HG03354 (cell line): Measurements from ENCODE around the gene HARBI1.
"Not testable (repeated sequence)": the region's sequence is repeated elsewhere in the genome, so short reads cannot be mapped to it uniquely, and the experiment has no call there.

Experiments
- ATAC-seq: cut with Tn5 transposase; IDR thresholded peaks from one replicate; pipeline ENCODE4 v1.9.1; 2021; ENCODE audit warnings: mild to moderate bottlenecking; ENCODE audit not compliant: unreplicated experiment, poor library complexity, severe bottlenecking

Gene HARBI1

GRCh38 chr11:46599340-46600193 is 17.5 kb downstream of the HARBI1 start:
- ATAC-seq, result no peak

- ATAC-seq, result no peak
Observed at GRCh38 chr11:46597609-46598219, 19.3 kb downstream of the HARBI1 start.

GRCh38 chr11:46597155-46597554 is 19.9 kb downstream of the HARBI1 start:
- no peak for ATAC-seq

DNA sequence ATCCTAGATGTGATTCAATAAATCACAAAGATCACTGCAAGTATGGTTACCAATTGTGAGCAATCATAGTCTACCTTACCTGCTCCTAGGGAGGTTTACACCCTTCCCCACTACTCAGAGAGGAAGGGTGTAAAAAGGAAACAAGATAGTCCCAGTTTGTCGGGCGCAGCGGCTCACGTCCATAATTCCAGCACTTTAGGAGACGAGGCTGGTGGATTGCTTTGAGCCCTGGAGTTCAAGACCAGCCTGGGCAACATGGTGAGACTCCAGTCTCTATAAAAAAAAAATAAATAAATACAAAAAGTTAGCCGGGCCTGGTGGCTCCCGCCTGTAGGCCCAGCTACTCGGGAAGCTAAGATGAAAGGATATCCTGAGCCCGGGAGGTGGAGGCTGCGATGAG is 22.2 kb downstream of the HARBI1 start:
- no peak for ATAC-seq

DNA sequence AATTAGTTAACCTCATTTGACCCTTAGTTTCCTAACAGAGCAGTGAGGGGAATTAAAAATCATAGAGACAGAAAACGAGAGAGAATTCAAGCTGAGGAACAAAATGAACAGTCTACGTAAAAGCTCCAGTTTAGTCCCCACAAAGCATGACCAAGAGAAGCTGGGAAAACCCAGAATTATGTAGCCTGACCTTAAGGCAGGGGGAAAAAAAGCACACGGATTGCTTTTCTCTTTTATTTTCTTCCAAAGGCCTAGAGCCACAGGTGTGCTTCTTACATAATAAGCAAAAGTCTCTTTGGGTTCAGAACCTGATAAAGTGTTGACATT is 22.7 kb downstream of the HARBI1 start:
- ATAC-seq, result no peak

DNA sequence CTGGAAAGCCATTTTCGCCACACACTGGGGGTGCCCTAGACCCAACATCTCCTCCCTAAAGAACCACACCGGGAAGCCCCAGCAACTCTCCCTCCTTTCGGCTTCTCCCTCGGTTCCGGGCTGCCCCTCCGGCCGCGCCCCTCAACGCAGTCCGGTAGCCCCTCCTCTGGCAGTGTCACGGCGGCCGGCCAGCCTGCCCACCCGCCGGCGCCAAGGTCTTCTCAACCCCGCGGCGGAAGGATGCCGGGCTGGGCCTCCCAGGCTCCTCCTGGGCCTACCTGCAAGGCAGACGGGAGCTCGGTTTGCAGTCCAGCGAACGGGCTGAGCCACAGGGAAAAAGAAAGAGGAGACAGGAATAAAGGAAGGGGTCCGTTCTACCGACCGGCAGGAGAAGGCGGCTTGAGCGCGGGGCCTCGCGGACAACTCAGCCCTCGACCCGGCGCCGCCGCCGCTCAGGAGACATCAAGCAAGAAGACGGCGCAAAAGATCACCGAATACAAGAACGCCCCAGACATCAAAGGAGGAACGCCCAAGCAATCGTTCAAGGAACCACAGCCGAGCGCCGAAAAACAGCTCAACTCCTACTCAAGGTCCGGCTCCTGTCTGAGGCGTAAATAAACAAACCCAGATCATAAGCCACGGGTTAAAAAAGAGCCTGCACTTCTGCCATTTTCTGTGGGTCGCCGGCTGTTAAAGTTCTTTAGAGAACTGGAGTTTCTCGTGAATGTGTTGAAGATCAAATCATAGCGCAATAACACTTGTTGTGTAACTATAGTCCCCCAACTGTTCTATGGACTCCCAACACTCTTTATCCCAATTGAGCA is 23.3 kb downstream of the HARBI1 start, which contains the start of gene AMBRA1:
Gene AMBRA1, minus strand, starts transcription at position 474 of the 824 bp plus-strand sequence. CDS start 45,643 bp downstream, outside the sequence.
- ATAC-seq, result peak; percentile 84

- no peak for ATAC-seq
Observed at GRCh38 chr11:46590740-46591605, 26.1 kb downstream of the HARBI1 start.

DNA sequence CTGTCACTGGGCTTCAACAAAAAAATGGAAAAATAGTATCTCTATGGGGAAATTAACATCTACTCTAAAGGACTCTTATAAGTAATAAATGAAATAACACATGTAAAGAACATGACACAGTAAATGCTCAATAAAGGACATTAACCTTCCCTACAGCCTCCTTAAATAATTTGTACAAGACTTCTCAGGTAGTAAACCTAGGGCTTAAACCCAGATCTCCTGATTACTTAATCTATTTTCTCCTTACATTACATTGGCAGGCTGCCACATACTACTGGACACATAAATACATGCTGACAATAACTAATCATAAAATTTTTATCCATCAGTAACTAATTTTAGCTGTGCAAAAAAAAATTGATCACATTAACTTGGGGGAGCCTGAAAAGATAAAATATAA is 28.1 kb downstream of the HARBI1 start:
- no peak for ATAC-seq

GRCh38 chr11:46588131-46588530 is 28.9 kb downstream of the HARBI1 start:
- ATAC-seq, result no peak

- ATAC-seq, result not testable (repeated sequence)
Observed at GRCh38 chr11:46583513-46583912, 33.5 kb downstream of the HARBI1 start.

DNA sequence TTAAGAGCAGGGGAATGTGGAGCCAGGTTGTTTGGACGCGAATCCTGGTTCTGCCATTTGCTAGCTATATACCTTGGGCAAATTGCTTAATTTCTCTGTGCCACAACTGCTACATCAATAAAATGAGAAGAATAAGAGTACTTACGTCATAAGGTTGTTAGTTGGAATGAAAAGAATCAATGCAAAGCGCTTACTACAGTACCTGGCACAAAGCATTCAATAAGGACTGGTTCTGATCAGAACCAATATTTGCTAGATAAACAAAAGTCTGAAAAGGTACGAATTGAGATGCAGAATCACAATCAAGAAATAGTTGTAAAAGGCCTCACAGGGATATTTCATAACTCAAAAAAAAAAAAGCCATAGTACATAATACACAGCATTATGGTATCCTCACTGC is 34.4 kb downstream of the HARBI1 start:
- no peak for ATAC-seq

DNA sequence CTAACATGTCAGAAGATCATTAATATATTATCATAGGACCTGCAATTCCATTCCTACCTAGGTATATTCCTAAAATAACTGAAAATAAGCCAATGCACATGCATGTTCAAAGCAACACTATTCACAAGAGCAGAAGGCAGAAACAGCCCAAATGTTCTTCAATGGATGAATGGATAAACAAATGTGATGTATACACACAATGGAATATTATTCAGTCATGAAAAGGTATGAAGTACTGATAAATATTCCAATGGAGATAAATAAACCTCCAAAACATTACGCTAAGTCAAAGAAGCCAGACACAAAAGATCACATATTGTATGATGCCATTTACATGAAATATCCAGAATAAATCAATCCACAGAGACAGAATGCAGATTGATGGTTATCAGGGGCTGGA is 40.0 kb downstream of the HARBI1 start:
- ATAC-seq, result no peak

DNA sequence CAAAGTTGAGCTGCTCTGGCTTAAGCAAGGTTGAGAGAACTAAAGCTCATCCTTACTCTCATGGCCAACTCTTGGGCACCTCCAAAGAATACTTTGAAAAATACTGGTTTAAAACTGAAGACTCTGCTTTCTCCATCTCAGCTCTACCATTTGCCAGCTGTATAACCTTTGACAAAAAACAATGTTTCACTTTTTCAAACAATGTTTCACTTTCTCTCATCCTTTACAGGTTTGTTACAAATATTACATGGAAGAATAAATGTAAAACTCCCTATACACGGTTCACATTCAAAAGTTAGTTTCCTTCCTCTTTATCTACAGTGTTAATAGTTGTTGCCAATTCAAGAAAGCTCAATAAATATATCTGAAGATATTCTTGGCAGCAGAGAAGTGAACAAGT is 42.4 kb downstream of the HARBI1 start:
- ATAC-seq, result no peak

- no peak for ATAC-seq
Observed at GRCh38 chr11:46570790-46571398, 46.1 kb downstream of the HARBI1 start.

GRCh38 chr11:46565232-46565840 is 51.7 kb downstream of the HARBI1 start:
- no peak for ATAC-seq

GRCh38 chr11:46564459-46564858 is 52.6 kb downstream of the HARBI1 start:
- no peak for ATAC-seq

DNA sequence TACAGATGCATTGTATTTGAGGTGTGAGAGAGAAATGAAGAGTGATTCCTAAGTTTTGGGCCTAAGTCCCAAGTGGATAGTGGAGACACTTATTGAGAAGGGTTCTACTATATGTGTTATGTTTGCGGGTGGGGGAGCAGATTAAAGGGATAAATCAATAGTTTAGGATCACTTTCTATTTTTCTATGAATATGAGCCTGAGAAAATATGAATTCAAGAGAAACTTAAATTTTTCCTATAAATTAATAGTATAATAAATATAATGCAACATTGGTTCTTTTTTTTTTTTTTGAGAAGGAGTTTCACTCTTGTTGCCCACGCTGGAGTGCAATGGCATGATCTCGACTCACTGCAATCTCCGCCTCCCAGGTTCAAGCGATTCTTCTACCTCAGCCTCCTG is 54.5 kb downstream of the HARBI1 start:
- ATAC-seq, result no peak

GRCh38 chr11:46560300-46560991 is 56.6 kb downstream of the HARBI1 start:
- peak; percentile 75 for ATAC-seq
